NCI-H2171 treated with DMSO at 0.1 percent for 48 hours (cell line): ENCODE data around the gene CTSS.

Experiments
- DNase-seq: peaks from one replicate; lab custom pipeline; 2025; lab: John Stamatoyannopoulos, UW

The CTSS gene

GRCh38 chr1:150696995-150697927 is 68.3 kb downstream of the CTSS start, which contains the start of gene GOLPH3L:
Gene GOLPH3L (minus strand): TSS chr1:150697154. CDS start chr1:150694838, 2,316 bp downstream.
- DNase-seq: peak; percentile 99

- DNase-seq: no peak
These were observed 69.0 kb downstream of the CTSS start for GRCh38 chr1:150696590-150696989.

GRCh38 chr1:150696162-150696561 is 69.4 kb downstream of the CTSS start:
- no peak for DNase-seq

GRCh38 chr1:150695561-150695960 is 70.0 kb downstream of the CTSS start:
- no peak for DNase-seq

- DNase-seq: no peak
These were observed 72.9 kb downstream of the CTSS start for GRCh38 chr1:150692720-150693119.

- DNase-seq: no peak
These were observed 76.8 kb downstream of the CTSS start for GRCh38 chr1:150688763-150689162.

- no peak for DNase-seq
These were observed 79.3 kb downstream of the CTSS start for GRCh38 chr1:150686275-150686674.

- DNase-seq: no peak
These were observed 81.7 kb downstream of the CTSS start for GRCh38 chr1:150683914-150684313.
